Thyroid gland (tissue), 4 donors: ENCODE measurements around the gene RAI14.

ENCODE experiments used
- CTCF ChIP-seq, 6 experiments: fragments of 200-600 bp in 3 of 6; fragments of 450-650 bp in 3 of 6; sonication (generic) in 3 of 6; IDR thresholded peaks; one replicate each; pipeline ENCODE4 v1.5.1; 2016 to 2019; ENCODE audit warnings: antibody characterized with exemption in 6 of 6, mild to moderate bottlenecking in 2 of 6, inconsistent platforms in 1 of 6, moderate library complexity in 1 of 6
- POLR2A ChIP-seq, 2 donors: fragments of 450-650 bp; IDR thresholded peaks; one replicate each; pipeline ENCODE4 v1.6.1; 2017; ENCODE audit warnings: antibody characterized with exemption in 2 of 2, mild to moderate bottlenecking in 2 of 2, moderate library complexity in 1 of 2

- TF ChIP-seq CTCF (IDR thresholded peaks at IDR 0.05), result no peak
- no peak for TF ChIP-seq POLR2A (IDR thresholded peaks at IDR 0.05)
Observed at GRCh38 chr5:34688015-34688810, 32.1 kb downstream of the RAI14 start.
